ENCODE data around the gene TEDC2.
A peak's percentile ranks its signal among the peaks of the same experiment; 100 is the strongest.
"Not testable (repeated sequence)": the region's sequence is repeated elsewhere in the genome, so short reads cannot be mapped to it uniquely, and the experiment has no call there.

Gene TEDC2

GRCh38 chr16:2459647-2460390, at the start of gene TEDC2:
TSS of gene TEDC2 (plus strand) at chr16:2460109. CDS start at chr16:2460145, 36 bp downstream.
- intact Hi-C loops (cut with DNase I), result no loop called here
- peak; percentile 91 to 99 (median 96) for DNase-seq

- intact Hi-C loops (cut with DNase I), result no loop called here
Measured at GRCh38 chr16:2415085-2415484, 44.8 kb upstream of the TEDC2 start.

GRCh38 chr16:2420035-2420434, 39.9 kb upstream of the TEDC2 start:
- no peak for DNase-seq
- intact Hi-C loops (cut with DNase I), result no loop called here

More at GRCh38 chr16:2415085-2415484, 44.8 kb upstream of the TEDC2 start:
- no peak for DNase-seq

- intact Hi-C loops (cut with DNase I), result no loop called here
- DNase-seq, result no peak
Measured at GRCh38 chr16:2422123-2422867, 37.6 kb upstream of the TEDC2 start.

- DNase-seq, result peak in 1 of 10 donors; percentile 75
- intact Hi-C loops (cut with DNase I), result no loop called here
Measured at GRCh38 chr16:2424061-2425007, 35.6 kb upstream of the TEDC2 start.

- peak in 1 of 10 donors; percentile 6 for DNase-seq
- intact Hi-C loops (cut with DNase I), result no loop called here
Measured at GRCh38 chr16:2425008-2425518, 34.8 kb upstream of the TEDC2 start.

- DNase-seq, result peak in 1 of 10 donors; percentile 74
- intact Hi-C loops (cut with DNase I), result no loop called here
Measured at GRCh38 chr16:2425825-2426430, 34.0 kb upstream of the TEDC2 start.

- intact Hi-C loops (cut with DNase I), result no loop called here
Measured at GRCh38 chr16:2426941-2427361, 33.0 kb upstream of the TEDC2 start.

GRCh38 chr16:2427526-2427925, 32.4 kb upstream of the TEDC2 start:
- intact Hi-C loops (cut with DNase I), result no loop called here
- DNase-seq, result peak in 2 of 10 donors; percentile 66 to 67

More at GRCh38 chr16:2426941-2427361, 33.0 kb upstream of the TEDC2 start:
- peak in 2 of 10 donors; percentile 53 to 82 for DNase-seq

GRCh38 chr16:2428051-2428783, 31.7 kb upstream of the TEDC2 start:
- intact Hi-C loops (cut with DNase I), result no loop called here
- DNase-seq, result peak in 2 of 10 donors; percentile 33 to 88

GRCh38 chr16:2428784-2429033, 31.2 kb upstream of the TEDC2 start:
- intact Hi-C loops (cut with DNase I), result loop anchor here (1.0 kb wide), 2 partner anchors 73 to 87 kb away; no protein-coding TSS in a partner anchor
- DNase-seq, result no peak

- intact Hi-C loops (cut with DNase I), result loop anchor here (1.0 kb wide), 2 partner anchors 72 to 88 kb away; no protein-coding TSS in a partner anchor
- peak; percentile 96 to 99 (median 98) for DNase-seq
Measured at GRCh38 chr16:2429034-2429770, 30.7 kb upstream of the TEDC2 start, which contains the start of gene CCNF. TSS of gene CCNF (plus strand) at chr16:2429447. CDS start at chr16:2429482, 35 bp downstream.

GRCh38 chr16:2429771-2430663, 29.9 kb upstream of the TEDC2 start:
- DNase-seq, result peak in 3 of 10 donors; percentile 28 to 79 (median 78)
- intact Hi-C loops (cut with DNase I), result loop anchor here (1.0 kb wide), 2 partner anchors 71 to 89 kb away; no protein-coding TSS in a partner anchor

- intact Hi-C loops (cut with DNase I), result no loop called here
- DNase-seq, result peak in 1 of 10 donors; percentile 52
Measured at GRCh38 chr16:2432286-2432685, 27.6 kb upstream of the TEDC2 start.

- DNase-seq, result peak in 2 of 10 donors; percentile 65 to 79
- intact Hi-C loops (cut with DNase I), result no loop called here
Measured at GRCh38 chr16:2432801-2433505, 27.0 kb upstream of the TEDC2 start.

GRCh38 chr16:2435236-2435635, 24.7 kb upstream of the TEDC2 start:
- intact Hi-C loops (cut with DNase I), result not testable (repeated sequence)
- peak in 2 of 10 donors; percentile 16 to 29 for DNase-seq

- intact Hi-C loops (cut with DNase I), result no loop called here
- DNase-seq, result peak in 3 of 10 donors; percentile 25 to 33 (median 27)
Measured at GRCh38 chr16:2436110-2436509, 23.8 kb upstream of the TEDC2 start.

Measured in posterior cingulate gyrus (tissue), 11 donors.